GM20000 (cell line): ENCODE data around the gene KCNK16.

Experiments used
- DNase-seq: peaks from one replicate; pipeline ENCODE4 v3.0.0; 2012; ENCODE audit warnings: low spot score
- TF ChIP-seq, protein P1 (sequence below): IDR thresholded peaks from 2 replicates; pipeline ENCODE4 v1.5.1; 2012; ENCODE audit warnings: mild to moderate bottlenecking, control low read depth; ENCODE audit errors: extremely low read depth, missing control alignments

The KCNK16 gene

DNA sequence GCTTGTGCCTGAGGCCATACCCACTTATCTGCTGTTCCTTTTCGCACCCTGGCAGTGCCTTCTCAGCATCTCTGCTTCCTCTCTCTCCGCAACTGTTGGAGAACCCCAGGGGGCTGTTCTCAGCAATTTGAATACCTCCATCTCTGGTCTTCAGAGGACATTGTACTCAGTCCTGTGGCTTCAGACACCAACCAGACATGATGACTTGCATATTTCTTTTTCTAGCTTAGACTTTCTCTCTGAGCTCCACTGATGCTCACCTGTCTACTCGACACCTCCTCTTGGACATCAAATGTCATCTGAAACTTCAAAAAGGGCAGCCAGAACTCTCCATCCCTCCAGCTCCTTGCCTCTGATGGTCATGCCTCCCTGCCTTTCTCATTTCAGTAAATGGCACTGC is 18.9 kb upstream of the KCNK16 start:
- TF ChIP-seq, protein P1, sequence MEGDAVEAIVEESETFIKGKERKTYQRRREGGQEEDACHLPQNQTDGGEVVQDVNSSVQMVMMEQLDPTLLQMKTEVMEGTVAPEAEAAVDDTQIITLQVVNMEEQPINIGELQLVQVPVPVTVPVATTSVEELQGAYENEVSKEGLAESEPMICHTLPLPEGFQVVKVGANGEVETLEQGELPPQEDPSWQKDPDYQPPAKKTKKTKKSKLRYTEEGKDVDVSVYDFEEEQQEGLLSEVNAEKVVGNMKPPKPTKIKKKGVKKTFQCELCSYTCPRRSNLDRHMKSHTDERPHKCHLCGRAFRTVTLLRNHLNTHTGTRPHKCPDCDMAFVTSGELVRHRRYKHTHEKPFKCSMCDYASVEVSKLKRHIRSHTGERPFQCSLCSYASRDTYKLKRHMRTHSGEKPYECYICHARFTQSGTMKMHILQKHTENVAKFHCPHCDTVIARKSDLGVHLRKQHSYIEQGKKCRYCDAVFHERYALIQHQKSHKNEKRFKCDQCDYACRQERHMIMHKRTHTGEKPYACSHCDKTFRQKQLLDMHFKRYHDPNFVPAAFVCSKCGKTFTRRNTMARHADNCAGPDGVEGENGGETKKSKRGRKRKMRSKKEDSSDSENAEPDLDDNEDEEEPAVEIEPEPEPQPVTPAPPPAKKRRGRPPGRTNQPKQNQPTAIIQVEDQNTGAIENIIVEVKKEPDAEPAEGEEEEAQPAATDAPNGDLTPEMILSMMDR = no peak
- DNase-seq = no peak

DNA sequence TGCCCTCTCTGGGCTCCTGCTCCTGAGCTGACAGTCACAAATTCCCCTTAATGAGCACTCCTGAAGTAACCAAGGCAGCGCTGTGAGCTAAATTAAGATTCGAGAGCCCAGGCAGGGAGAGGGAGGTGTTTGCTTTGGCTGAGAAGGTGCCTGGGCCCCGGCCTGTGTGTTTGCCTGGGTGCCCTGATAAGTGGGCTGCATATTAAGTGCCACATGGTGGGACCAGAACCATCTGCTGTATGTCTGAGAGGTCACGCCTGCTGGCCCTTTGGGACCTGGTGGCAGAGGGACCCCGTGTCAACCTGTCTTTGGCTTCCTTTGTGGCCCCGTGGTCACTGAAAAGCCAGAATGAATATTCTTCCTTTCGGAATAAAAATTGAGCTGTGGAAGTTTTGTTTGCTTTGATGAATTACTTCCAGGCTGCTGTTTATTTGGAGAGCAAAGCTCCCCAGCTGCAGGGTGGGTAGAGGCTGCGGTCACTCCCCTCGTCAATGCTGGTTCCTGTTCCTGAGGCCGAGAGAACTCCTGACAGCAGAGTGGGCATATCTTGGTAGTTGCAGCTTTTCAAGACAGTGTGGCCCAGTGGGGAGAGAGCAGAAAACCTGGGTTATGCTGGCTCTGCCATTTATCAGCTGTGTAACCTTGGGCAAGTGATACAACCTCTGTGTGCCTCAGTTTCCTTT is 17.5 kb upstream of the KCNK16 start:
- DNase-seq = no peak
- TF ChIP-seq, protein P1 = no peak

DNA sequence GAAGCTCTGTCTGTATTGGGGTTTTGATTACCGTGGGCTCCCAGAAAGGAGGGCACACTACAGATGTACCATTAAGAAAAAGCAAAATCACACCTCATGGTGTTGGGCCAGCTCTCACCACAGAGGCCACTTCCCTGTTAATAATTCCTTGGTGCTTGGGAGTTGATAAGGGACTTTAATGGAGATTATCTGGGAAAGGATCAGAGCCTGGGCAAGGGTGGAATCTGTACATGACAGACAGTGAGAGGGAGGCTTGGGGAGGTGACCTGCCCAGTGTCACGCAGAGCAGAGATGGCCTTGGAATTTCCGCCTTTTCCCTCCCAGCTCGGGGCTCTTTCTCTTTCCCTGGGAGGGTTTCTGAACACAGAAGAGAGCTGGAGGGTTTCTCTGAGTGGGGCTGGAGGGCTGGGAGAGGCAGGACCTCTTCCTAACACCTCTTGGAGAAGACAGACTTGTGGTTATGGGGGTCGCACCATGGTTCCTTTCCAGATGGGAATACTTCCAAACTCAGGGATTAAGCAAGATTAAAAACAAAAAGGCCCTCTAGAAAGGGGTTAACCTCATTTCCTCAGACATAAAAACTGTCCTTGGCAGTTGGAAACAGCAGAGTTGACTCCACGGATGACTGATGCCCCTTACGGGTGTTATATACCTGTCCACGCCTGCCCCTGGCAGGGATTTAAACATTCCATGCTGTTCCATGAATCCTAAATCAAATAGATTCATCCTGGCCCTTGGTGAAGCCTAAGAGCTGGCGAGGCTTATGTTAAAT is 16.8 kb upstream of the KCNK16 start:
- TF ChIP-seq, protein P1 = no peak
- no peak for DNase-seq

DNA sequence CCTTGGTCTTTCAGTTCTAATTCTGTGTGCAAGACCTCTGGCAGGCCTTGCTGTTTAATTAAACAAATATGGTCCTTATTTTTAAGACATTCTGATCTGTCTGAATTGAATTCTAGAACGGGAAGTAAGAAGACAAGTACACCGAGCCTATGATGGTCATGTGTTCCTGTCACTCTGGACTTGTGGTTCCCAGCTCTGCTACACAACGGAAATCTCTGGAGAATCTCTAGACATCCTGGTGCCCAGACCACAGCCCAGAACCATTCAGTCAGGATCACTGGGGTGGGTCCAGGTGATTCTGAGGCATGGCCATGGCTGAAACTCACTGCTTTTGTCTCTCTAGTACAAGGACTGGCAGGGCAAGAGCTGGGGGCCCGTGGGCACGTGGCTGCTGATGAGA is 15.9 kb upstream of the KCNK16 start:
- no peak for DNase-seq
- TF ChIP-seq, protein P1 = no peak

DNA sequence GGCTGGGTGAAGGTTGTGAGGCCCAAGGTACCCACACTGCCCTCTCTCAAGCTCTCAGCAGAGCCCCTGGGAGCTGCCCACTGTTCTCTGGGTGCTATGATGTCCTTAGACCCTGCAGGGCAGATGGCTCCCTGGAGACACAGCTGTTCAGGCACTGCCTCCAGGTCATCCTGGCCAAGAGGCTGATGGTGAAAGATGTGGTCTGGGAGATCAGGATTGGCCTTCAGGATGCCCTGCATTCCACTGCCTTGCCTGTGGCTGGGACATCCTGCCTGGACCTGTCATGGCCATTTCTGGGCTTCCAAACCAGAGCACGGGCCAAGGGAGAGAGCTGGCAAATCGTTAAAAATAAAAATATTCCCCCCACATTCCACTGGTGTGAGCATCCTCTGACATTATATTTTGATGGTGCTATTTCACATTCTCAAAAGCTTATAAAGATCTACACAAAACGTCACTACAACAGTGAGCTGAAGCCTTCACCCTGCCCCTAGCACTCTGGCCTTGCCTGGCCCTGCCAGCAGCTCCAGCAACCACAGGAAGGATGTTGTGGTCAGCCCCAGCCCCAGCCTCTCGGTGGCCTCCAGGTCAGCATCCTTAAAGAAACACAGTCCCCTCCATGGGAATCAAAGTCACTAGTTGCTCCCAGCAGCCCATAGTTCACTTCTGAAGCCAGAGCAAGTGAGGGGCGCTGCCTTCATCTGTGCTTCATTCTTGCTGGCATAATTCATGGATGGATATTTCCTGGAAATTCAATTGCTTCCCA is 13.5 kb upstream of the KCNK16 start:
- TF ChIP-seq, protein P1 = no peak
- DNase-seq = no peak

DNA sequence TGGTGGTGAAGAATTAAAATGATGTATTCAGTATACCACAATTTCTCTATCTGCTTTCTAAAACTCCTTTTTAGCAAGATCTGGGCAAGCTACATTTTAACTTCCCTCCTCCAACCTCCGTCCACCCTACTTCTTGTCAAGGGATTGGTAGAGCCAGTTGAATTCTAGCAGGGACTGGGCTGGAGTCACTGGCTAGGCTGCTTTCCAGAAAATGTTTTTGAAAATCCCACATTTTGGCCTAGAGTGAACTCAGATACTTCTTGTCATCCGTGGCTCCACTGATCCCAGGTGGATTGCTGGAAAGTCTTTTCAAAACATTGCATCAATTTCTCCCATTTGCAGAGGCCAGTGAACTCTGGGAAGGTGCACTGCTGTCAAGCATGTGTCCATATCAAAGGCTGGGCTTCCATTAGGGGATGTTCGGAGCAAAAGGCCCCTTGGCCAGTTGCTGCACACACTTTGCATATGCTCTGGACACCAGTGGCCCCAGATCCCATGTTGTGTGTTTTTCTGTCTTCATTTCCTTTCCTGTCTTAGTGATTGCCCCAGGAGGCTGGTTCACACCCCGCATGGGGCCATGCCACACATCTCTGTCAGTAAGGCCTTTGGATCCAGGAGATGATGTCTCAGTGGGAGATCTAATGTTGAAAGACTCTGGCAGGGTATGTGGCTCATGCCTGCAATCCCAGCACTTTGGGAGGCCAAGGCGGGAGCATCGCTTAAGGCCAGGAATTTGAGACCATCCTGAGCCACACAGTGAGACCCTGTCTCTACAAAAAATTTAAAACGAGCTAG is 11.3 kb upstream of the KCNK16 start:
- DNase-seq = no peak
- TF ChIP-seq, protein P1 = no peak
